ENCODE results near the gene ZBTB7C.

Gene ZBTB7C

DNA sequence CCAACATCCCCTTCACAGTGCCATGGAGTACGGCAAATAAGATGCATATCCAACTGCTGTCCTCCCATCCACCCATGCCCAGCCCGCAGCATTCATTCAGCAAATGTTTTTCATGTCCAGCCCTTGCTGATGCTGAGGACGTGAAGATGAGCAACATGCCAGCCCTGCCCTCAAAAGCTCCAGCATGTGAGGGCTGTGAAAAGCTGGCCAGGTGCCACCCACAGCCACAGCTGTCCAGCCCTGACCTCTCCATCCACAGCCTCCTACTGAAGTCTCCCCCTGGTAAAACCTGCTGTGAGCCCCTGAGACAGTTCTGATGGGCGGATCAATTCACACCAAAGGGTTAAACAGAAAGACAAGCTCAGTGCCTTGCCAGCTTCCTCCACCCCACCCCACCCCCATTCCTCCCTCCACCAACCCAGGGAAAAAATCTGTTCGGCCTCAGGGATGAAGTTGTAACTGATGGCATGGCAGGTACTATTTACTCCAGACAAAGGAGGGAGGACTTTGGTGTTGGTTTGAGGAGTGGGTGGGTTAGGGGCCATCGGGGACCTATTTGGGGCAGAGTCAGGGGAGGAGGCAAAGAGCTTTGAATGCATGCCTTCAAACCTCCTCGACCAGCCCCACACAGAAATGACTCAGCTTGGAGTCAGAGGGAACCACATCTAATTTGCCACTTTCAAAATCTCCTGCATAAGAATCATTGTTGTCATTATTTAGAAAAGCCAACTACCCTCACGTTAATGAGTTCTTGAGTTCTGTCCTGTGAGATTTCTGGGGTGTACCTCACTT lies 4.3 kb downstream of the ZBTB7C start:
- H3K9me3 ChIP-seq (ENCODE audit: insufficient read depth, low read depth, low read length) = no peaks in the 10 kb centered on the region
- H3K4me1 ChIP-seq (ENCODE audit: insufficient read depth, low read length, poor library complexity, severe bottlenecking) = peaks cover 4% of the 10 kb centered on the region
- H3K9ac ChIP-seq (ENCODE audit: low read depth, low read length, poor library complexity, severe bottlenecking) = no peak overlapping the region
- no peaks in the 10 kb centered on the region for H3K79me2 ChIP-seq (ENCODE audit: insufficient read depth, low read length)
- H3K36me3 ChIP-seq (ENCODE audit: insufficient read depth, low read length) = no peaks in the 10 kb centered on the region
- no peaks in the 10 kb centered on the region for H3K27me3 ChIP-seq (ENCODE audit: insufficient read depth, low read length, poor library complexity, severe bottlenecking)
- no peak overlapping the region for H3K4me3 ChIP-seq (ENCODE audit: low read length, poor library complexity, severe bottlenecking)
- H3K9me2 ChIP-seq (replicated peaks; ENCODE audit: low read depth, low read length) = no peaks in the 10 kb centered on the region
- H3K4me2 ChIP-seq (ENCODE audit: low read depth, low read length, poor library complexity, severe bottlenecking) = no peak overlapping the region
- TF ChIP-seq EZH2phosphoT487 (IDR thresholded peaks at IDR 0.05; ENCODE audit: borderline replicate concordance) = no peak
- TF ChIP-seq, protein P1, sequence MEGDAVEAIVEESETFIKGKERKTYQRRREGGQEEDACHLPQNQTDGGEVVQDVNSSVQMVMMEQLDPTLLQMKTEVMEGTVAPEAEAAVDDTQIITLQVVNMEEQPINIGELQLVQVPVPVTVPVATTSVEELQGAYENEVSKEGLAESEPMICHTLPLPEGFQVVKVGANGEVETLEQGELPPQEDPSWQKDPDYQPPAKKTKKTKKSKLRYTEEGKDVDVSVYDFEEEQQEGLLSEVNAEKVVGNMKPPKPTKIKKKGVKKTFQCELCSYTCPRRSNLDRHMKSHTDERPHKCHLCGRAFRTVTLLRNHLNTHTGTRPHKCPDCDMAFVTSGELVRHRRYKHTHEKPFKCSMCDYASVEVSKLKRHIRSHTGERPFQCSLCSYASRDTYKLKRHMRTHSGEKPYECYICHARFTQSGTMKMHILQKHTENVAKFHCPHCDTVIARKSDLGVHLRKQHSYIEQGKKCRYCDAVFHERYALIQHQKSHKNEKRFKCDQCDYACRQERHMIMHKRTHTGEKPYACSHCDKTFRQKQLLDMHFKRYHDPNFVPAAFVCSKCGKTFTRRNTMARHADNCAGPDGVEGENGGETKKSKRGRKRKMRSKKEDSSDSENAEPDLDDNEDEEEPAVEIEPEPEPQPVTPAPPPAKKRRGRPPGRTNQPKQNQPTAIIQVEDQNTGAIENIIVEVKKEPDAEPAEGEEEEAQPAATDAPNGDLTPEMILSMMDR (conservative IDR thresholded peaks at IDR 0.05; ENCODE audit: low read length) = no peak
- H3F3A ChIP-seq (ENCODE audit: low read depth) = no peaks in the 10 kb centered on the region
- no peaks in the 10 kb centered on the region for H4K20me1 ChIP-seq (ENCODE audit: insufficient read depth, low read length, poor library complexity, severe bottlenecking)
- no peak overlapping the region for H2AFZ ChIP-seq (ENCODE audit: low read length)

DNA sequence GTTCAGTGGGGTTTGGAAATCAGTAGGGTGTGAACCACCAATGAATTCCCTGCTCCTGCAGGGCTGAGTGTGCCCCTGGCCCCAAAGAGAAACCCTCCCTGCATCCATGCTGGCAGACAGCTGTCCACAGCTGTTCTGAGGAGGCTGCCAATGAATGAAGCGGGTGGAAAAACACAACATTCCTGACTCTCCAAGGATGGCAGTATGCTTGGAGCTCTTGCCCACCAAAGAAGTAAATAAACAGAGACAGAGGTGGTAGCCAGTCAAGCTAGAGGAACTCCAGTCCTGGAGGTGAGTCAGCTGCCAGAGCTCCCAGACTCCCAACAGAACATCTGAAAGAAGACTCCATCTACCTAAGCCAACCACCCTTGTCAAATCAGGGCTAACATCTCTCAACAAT lies 6.2 kb downstream of the ZBTB7C start:
- Histone ChIP-seq H3K36me3 (ENCODE audit: insufficient read depth, low read length) (no peaks in the 10 kb centered on the region), H3K9me3 (ENCODE audit: insufficient read depth, low read depth, low read length) (no peaks in the 10 kb centered on the region), H3K79me2 (ENCODE audit: insufficient read depth, low read length) (no peaks in the 10 kb centered on the region), H3K27me3 (ENCODE audit: insufficient read depth, low read length, poor library complexity, severe bottlenecking) (peaks cover 5% of the 10 kb centered on the region), H3K9me2 (replicated peaks; ENCODE audit: low read depth, low read length) (no peaks in the 10 kb centered on the region), H2AFZ (ENCODE audit: low read length) (no peak overlapping the region), H3F3A (ENCODE audit: low read depth) (no peaks in the 10 kb centered on the region), H4K20me1 (ENCODE audit: insufficient read depth, low read length, poor library complexity, severe bottlenecking) (no peaks in the 10 kb centered on the region), H3K4me3 (ENCODE audit: low read length, poor library complexity, severe bottlenecking) (no peak overlapping the region), H3K4me2 (ENCODE audit: low read depth, low read length, poor library complexity, severe bottlenecking) (no peak overlapping the region), H3K4me1 (ENCODE audit: insufficient read depth, low read length, poor library complexity, severe bottlenecking) (peaks cover 13% of the 10 kb centered on the region), H3K9ac (ENCODE audit: low read depth, low read length, poor library complexity, severe bottlenecking) (no peak overlapping the region)
- TF ChIP-seq EZH2phosphoT487 (IDR thresholded peaks at IDR 0.05; ENCODE audit: borderline replicate concordance) = no peak
- TF ChIP-seq, protein P1 (conservative IDR thresholded peaks at IDR 0.05; ENCODE audit: low read length) = no peak

DNA sequence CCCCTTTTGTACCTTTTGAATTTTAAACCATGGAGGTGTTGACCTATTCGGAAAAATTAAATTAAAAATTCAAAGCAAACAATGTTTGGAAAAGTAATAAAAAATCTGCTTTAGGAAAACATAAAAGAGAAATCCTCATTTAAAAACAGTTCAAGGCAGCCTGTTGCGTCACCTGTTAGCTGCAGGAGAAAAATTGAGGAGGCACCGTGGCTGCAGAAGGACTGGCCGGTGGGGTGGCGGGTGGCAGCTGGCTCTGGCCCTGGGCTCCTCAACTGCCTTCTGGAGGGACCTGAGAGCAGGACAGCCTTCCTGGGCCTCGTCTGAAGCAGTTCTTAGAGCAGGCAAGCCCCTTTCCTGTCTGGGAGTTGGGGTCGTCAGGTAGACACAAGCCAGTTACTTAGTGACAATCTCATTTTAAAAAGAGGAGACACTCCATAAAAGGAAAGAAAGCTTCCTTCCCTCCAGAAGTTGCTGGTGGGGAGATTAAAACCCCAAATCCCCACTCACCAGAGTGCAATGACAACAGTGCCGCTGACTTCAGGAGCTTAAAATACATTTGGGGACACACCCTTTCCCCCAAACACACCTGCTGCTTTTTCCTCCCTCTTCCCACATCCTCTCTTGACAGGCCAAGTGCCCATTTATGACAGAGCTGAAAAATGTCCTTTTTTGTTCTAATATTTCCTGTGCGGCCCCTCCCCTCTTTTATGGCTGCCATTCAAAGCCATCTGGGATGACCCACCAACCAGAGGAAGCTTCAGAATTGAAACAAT lies 9.7 kb downstream of the ZBTB7C start:
- H3K4me2 ChIP-seq (ENCODE audit: low read depth, low read length, poor library complexity, severe bottlenecking) = peak overlapping the region; percentile 29

More for the DNA sequence above, 9.7 kb downstream of the ZBTB7C start:
- H3K27me3 ChIP-seq (ENCODE audit: insufficient read depth, low read length, poor library complexity, severe bottlenecking) = peaks cover 29% of the 10 kb centered on the region
- H3K4me1 ChIP-seq (ENCODE audit: insufficient read depth, low read length, poor library complexity, severe bottlenecking) = peaks cover 13% of the 10 kb centered on the region
- no peaks in the 10 kb centered on the region for H3K36me3 ChIP-seq (ENCODE audit: insufficient read depth, low read length)
- no peaks in the 10 kb centered on the region for H3K79me2 ChIP-seq (ENCODE audit: insufficient read depth, low read length)
- H3K4me3 ChIP-seq (ENCODE audit: low read length, poor library complexity, severe bottlenecking) = no peak overlapping the region
- H3K9me3 ChIP-seq (ENCODE audit: insufficient read depth, low read depth, low read length) = no peaks in the 10 kb centered on the region
- H3K9ac ChIP-seq (ENCODE audit: low read depth, low read length, poor library complexity, severe bottlenecking) = no peak overlapping the region
- H3K9me2 ChIP-seq (replicated peaks; ENCODE audit: low read depth, low read length) = no peaks in the 10 kb centered on the region
- H2AFZ ChIP-seq (ENCODE audit: low read length) = no peak overlapping the region
- no peaks in the 10 kb centered on the region for H4K20me1 ChIP-seq (ENCODE audit: insufficient read depth, low read length, poor library complexity, severe bottlenecking)
- TF ChIP-seq EZH2phosphoT487 (IDR thresholded peaks at IDR 0.05; ENCODE audit: borderline replicate concordance) = no peak
- TF ChIP-seq, protein P1 (conservative IDR thresholded peaks at IDR 0.05; ENCODE audit: low read length) = no peak
- H3F3A ChIP-seq (ENCODE audit: low read depth) = no peaks in the 10 kb centered on the region

Measured in Loucy (cell line).